OCI-LY7 (cell line): Measurements from ENCODE around the gene ACOD1. TPM values are rescaled to one million over a fixed set of nuclear protein-coding genes. Genes with fewer than 3 reads are reported as not detected.

Experiments used
- BruUV-seq: library from RNA; stranded (reverse); fragments of 400-500 nt; replicated peaks from 2 replicates; lab custom pipeline; 2021; lab: Mats Ljungman, UMichigan
- CTCF ChIA-PET: fragments of 300-600 bp; sonication (Branson Sonifier 250); formaldehyde crosslinking; loops from one replicate; lab custom pipeline; 2022; ENCODE audit warnings: antibody characterized with exemption; ENCODE audit not compliant: unreplicated experiment; lab: Charles Lee
- POLR2A ChIA-PET: fragments of 300-600 bp; sonication (Branson Sonifier 250); formaldehyde crosslinking; loops from one replicate; lab custom pipeline; 2022; ENCODE audit warnings: antibody characterized with exemption; lab: Charles Lee
- DNase-seq: peaks from one replicate; pipeline ENCODE4 v3.0.0-alpha.2; 2015; ENCODE audit warnings: low spot score
- H2AFZ ChIP-seq: fragments of 200-600 bp; sonication (generic), shearing (Covaris generic); 2 replicates; pipeline ENCODE4 v1.6.1; 2014; ENCODE audit warnings: mild to moderate bottlenecking, antibody characterized with exemption, low read length, moderate library complexity
- H3K27ac ChIP-seq: fragments of 200-600 bp; sonication (generic); 2 replicates; pipeline ENCODE4 v1.5.1; 2014; ENCODE audit warnings: mixed run types, low read depth, mild to moderate bottlenecking, moderate library complexity, low read length, inconsistent platforms; ENCODE audit not compliant: poor library complexity, severe bottlenecking
- H3K36me3 ChIP-seq: fragments of 200-600 bp; sonication (generic); 2 replicates; pipeline ENCODE4 v1.6.1; 2014; ENCODE audit warnings: mild to moderate bottlenecking, antibody characterized with exemption, low read length, moderate library complexity, mixed read lengths; ENCODE audit not compliant: insufficient read depth
- H3K4me1 ChIP-seq: fragments of 200-600 bp; sonication (generic); 2 replicates; pipeline ENCODE4 v1.5.1; 2014; ENCODE audit warnings: mild to moderate bottlenecking, low read length; ENCODE audit not compliant: insufficient read depth, poor library complexity, severe bottlenecking
- H3K4me2 ChIP-seq: fragments of 200-600 bp; sonication (generic); 2 replicates; pipeline ENCODE4 v1.6.1; 2014; ENCODE audit warnings: mild to moderate bottlenecking, low read length
- H3K4me3 ChIP-seq: fragments of 200-600 bp; sonication (generic); 2 replicates; pipeline ENCODE4 v1.5.1; 2014; ENCODE audit warnings: mild to moderate bottlenecking, low read depth, low read length; ENCODE audit not compliant: poor library complexity, severe bottlenecking
- H3K79me2 ChIP-seq: fragments of 200-600 bp; sonication (generic); 2 replicates; pipeline ENCODE4 v1.6.1; 2016; ENCODE audit warnings: low read depth, mild to moderate bottlenecking, low read length, moderate library complexity, mixed read lengths; ENCODE audit not compliant: insufficient read depth
- H3K9me2 ChIP-seq: fragments of 200-600 bp; sonication (generic); 2 replicates; pipeline ENCODE4 v1.6.1; 2016; ENCODE audit warnings: mild to moderate bottlenecking, low read length, mixed read lengths; ENCODE audit not compliant: insufficient read depth
- H3K9me3 ChIP-seq: fragments of 200-600 bp; sonication (generic); 2 replicates; pipeline ENCODE4 v1.6.1; 2014; ENCODE audit warnings: mild to moderate bottlenecking, mixed run types, low read length, mixed read lengths
- H4K20me1 ChIP-seq: fragments of 200-600 bp; sonication (generic); 2 replicates; pipeline ENCODE4 v1.6.1; 2014; ENCODE audit warnings: mild to moderate bottlenecking, antibody characterized with exemption, low read length, moderate library complexity, mixed read lengths; ENCODE audit not compliant: insufficient read depth
- CTCF ChIP-seq: fragments of 200-600 bp; sonication (generic); conservative IDR thresholded peaks from 2 replicates; pipeline ENCODE4 v1.5.1; 2014; ENCODE audit warnings: mild to moderate bottlenecking, antibody characterized with exemption, low read length, moderate library complexity, mixed read lengths
- EZH2phosphoT487 ChIP-seq: fragments of 200-600 bp; sonication (generic); IDR thresholded peaks from 2 replicates; pipeline ENCODE4 v1.6.1; 2018; ENCODE audit warnings: low read depth, borderline replicate concordance, mild to moderate bottlenecking, mixed run types, antibody characterized with exemption, low read length, moderate library complexity, mixed read lengths
- intact Hi-C: fragments of 100-400 bp; cut with micrococcal nuclease; formaldehyde crosslinking; loops from one replicate; pipeline ENCODE4 v1.10.0; 2022; ENCODE audit not compliant: unreplicated experiment
- total RNA-seq, 2 experiments: library from RNA; depleted of rRNA in 1 of 2; stranded (reverse); fragments of >200 nt in 1 of 2; shearing (Covaris generic) in 1 of 2; gene quantifications; 2 replicates each; pipeline ENCODE4 v1.2.3, GENCODE V29; 2014 to 2022

ACOD1 gene
- total RNA-seq, 2 experiments from 2014 or later: not detected

- H3K36me3 ChIP-seq: peaks cover 75% of the 10 kb centered on the region
- no peaks in the 10 kb centered on the region for H3K9me3 ChIP-seq
- H2AFZ ChIP-seq: no peak overlapping the region
- CTCF ChIA-PET: no interaction called here
- peaks cover 4% of the 10 kb centered on the region; the same call in 1 of the 2 replicates for H4K20me1 ChIP-seq
- H3K9me2 ChIP-seq: no peaks in the 10 kb centered on the region
- intact Hi-C loops: no loop called here
- no peak for DNase-seq
- H3K79me2 ChIP-seq: 0 out of 2 replicates have a peak, but pooled peaks cover 4% of the 10 kb centered on the region
- H3K4me2 ChIP-seq: no peak overlapping the region
- peaks cover 9% of the 10 kb centered on the region for H3K4me1 ChIP-seq
- H3K27ac ChIP-seq: no peak overlapping the region
- TF ChIP-seq CTCF: no peak
- no peak for TF ChIP-seq EZH2phosphoT487
- no TSS peak for BruUV-seq
- H3K4me3 ChIP-seq: no peak overlapping the region
- POLR2A ChIA-PET: interaction anchor here (3.1 kb wide), 1 partner anchor 8 kb away, joined by 24 read pairs; the partner anchor contains the start of gene CLN5
Observed at GRCh38 chr13:77000475-77000874, 52.2 kb downstream of the ACOD1 start.

DNA sequence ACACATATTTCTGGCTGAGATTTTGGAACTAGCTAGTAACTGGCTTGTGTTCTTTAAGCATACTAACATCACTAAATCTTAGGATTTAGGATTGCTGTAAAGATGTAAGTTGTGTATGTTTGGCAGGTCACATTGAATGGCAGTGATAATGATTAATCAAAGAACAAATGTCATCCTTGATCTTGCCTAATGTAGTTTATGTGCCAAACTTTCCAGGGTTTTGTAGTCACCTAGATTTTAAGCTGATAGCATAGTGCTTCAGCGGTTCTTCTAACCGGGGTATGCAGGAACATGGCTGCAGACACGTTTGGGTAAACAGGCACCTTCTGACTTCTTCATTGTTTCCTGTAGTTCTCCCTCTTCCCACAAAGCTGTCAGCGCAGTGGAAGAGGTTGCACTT, 53.2 kb downstream of the ACOD1 start:
- Histone ChIP-seq H3K36me3 (peaks cover 73% of the 10 kb centered on the region), H3K27ac (no peak overlapping the region), H3K4me3 (no peak overlapping the region), H3K4me1 (peaks cover 9% of the 10 kb centered on the region), H4K20me1 (peaks cover 6% of the 10 kb centered on the region; the same call in 1 of the 2 replicates), H3K9me2 (no peaks in the 10 kb centered on the region), H2AFZ (no peak overlapping the region), H3K9me3 (no peaks in the 10 kb centered on the region), H3K4me2 (no peak overlapping the region), H3K79me2 (0 out of 2 replicates have a peak, but pooled peaks cover 4% of the 10 kb centered on the region)
- ChIA-PET CTCF (interaction anchor here (0.8 kb wide), 1 partner anchor 9 kb away, joined by 4 read pairs; no protein-coding TSS in a partner anchor), POLR2A (interaction anchor here (0.7 to 3.1 kb wide), 4 partner anchors 9 to 27 kb away, joined by 3 to 24 read pairs (median 5); partner anchors contain the start of gene CLN5)
- DNase-seq: no peak
- TF ChIP-seq EZH2phosphoT487 (no peak), CTCF (no peak)
- intact Hi-C loops: no loop called here
- BruUV-seq: no TSS peak

DNA sequence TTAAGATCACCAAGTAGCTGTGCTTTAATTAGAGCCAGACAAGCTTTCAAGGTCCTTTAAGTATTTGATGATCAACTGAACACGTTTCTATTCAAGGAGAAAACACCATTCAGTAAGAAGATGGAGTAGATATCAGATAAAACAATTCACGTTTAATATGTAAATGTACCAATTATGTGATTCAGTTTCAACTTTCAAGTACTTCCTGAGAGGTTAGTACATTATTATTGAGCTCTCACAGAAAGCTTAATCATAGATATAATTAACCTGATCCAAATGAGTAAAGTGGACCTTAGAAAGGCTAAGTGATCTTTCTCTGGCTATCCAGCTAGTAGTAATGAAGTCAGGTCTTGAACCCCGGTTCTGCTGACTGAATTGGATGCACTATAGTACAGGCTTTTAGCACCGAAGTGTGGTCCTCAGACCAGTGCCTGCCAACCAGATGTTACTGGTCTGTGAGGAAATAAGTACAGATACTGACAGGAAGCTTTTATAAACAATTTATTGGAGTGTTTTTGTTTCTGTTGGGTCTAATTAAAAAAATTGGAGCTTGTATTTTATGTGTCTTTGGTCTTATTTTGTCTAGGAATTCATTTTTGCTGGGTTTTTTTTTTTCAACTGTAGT, 53.8 kb downstream of the ACOD1 start:
- intact Hi-C loops: no loop called here
- BruUV-seq: no TSS peak
- peaks cover 9% of the 10 kb centered on the region; the same call in 1 of the 2 replicates for H4K20me1 ChIP-seq
- H3K27ac ChIP-seq: no peak overlapping the region
- peaks cover 9% of the 10 kb centered on the region for H3K4me1 ChIP-seq
- no peaks in the 10 kb centered on the region for H3K9me2 ChIP-seq
- no peak overlapping the region for H3K4me3 ChIP-seq
- ChIA-PET POLR2A (interaction anchor here (1.2 to 3.1 kb wide), 3 partner anchors 10 to 26 kb away, joined by 5 to 24 read pairs (median 5); partner anchors contain the start of gene CLN5), CTCF (interaction anchor here (0.8 kb wide), 1 partner anchor 9 kb away, joined by 4 read pairs; no protein-coding TSS in a partner anchor)
- H3K36me3 ChIP-seq: peaks cover 78% of the 10 kb centered on the region
- H3K9me3 ChIP-seq: no peaks in the 10 kb centered on the region
- DNase-seq: no peak
- no peak overlapping the region for H3K4me2 ChIP-seq
- H3K79me2 ChIP-seq: 0 out of 2 replicates have a peak, but pooled peaks cover 4% of the 10 kb centered on the region
- no peak overlapping the region for H2AFZ ChIP-seq
- TF ChIP-seq EZH2phosphoT487: no peak
- no peak for TF ChIP-seq CTCF
